H9 (cell line): ENCODE results near the gene LMO1. TPM values are rescaled to one million over a fixed set of nuclear protein-coding genes. Genes with fewer than 3 reads are reported as not detected.

Experiments used
- DNase-seq: peaks from one replicate; pipeline ENCODE4 v3.0.0-alpha.2; 2017
- H2AFZ ChIP-seq: one replicate; pipeline ENCODE4 v1.6.1; 2013; ENCODE audit warnings: mild to moderate bottlenecking, low read length, control low read depth, moderate library complexity
- H2AK5ac ChIP-seq: 2 replicates; pipeline ENCODE4 v1.6.1; 2013; ENCODE audit warnings: low read length, control low read depth, mixed read lengths; ENCODE audit not compliant: insufficient read length
- H2BK120ac ChIP-seq: one replicate; pipeline ENCODE4 v1.6.1; 2013; ENCODE audit warnings: low read depth, mild to moderate bottlenecking, low read length, control low read depth, inconsistent platforms; ENCODE audit not compliant: poor library complexity, severe bottlenecking
- H2BK12ac ChIP-seq: 2 replicates; pipeline ENCODE4 v1.6.1; 2013; ENCODE audit warnings: low read length, control low read depth, mixed read lengths, low read depth; ENCODE audit not compliant: insufficient read length
- H2BK15ac ChIP-seq: 2 replicates; pipeline ENCODE4 v1.6.1; 2013; ENCODE audit warnings: low read depth, low read length, control low read depth
- H2BK20ac ChIP-seq: one replicate; pipeline ENCODE4 v1.6.1; 2013; ENCODE audit warnings: low read depth, mild to moderate bottlenecking, low read length, control low read depth, inconsistent platforms; ENCODE audit not compliant: poor library complexity, severe bottlenecking
- H2BK5ac ChIP-seq: 2 replicates; pipeline ENCODE4 v1.6.1; 2013; ENCODE audit warnings: low read length, control low read depth, mixed read lengths; ENCODE audit not compliant: insufficient read length
- H3K14ac ChIP-seq: 2 replicates; pipeline ENCODE4 v1.6.1; 2013; ENCODE audit warnings: low read length, control low read depth; ENCODE audit not compliant: insufficient read depth
- H3K18ac ChIP-seq: 2 replicates; pipeline ENCODE4 v1.6.1; 2013; ENCODE audit warnings: low read depth, mild to moderate bottlenecking, mixed read lengths, low read length, control low read depth; ENCODE audit not compliant: insufficient read length
- H3K23ac ChIP-seq: 2 replicates; pipeline ENCODE4 v1.6.1; 2013; ENCODE audit warnings: low read length, control low read depth, mixed read lengths, low read depth; ENCODE audit not compliant: insufficient read length
- H3K23me2 ChIP-seq: 2 replicates; pipeline ENCODE4 v1.6.1; 2013; ENCODE audit warnings: low read depth, mild to moderate bottlenecking, mixed read lengths, low read length, control low read depth; ENCODE audit not compliant: insufficient read length, poor library complexity, severe bottlenecking
- H3K27ac ChIP-seq: 2 replicates; pipeline ENCODE4 v1.5.1; 2013; ENCODE audit warnings: low read length, control low read depth, mixed read lengths, low read depth; ENCODE audit not compliant: insufficient read length
- H3K27me3 ChIP-seq: 2 replicates; pipeline ENCODE4 v1.6.1; 2013; ENCODE audit warnings: low read length, control low read depth, inconsistent platforms; ENCODE audit not compliant: insufficient read depth
- H3K4ac ChIP-seq: 2 replicates; pipeline ENCODE4 v1.6.1; 2013; ENCODE audit warnings: low read depth, mild to moderate bottlenecking, control low read depth, inconsistent platforms, low read length, moderate library complexity
- H3K4me1 ChIP-seq: 2 replicates; pipeline ENCODE4 v1.6.1; 2013; ENCODE audit warnings: low read length, control low read depth, inconsistent platforms; ENCODE audit not compliant: insufficient read depth
- H3K4me2 ChIP-seq: 2 replicates; pipeline ENCODE4 v1.6.1; 2013; ENCODE audit warnings: low read length, control low read depth, mixed read lengths; ENCODE audit not compliant: insufficient read length, insufficient read depth
- H3K56ac ChIP-seq: 2 replicates; pipeline ENCODE4 v1.6.1; 2013; ENCODE audit warnings: low read depth, mild to moderate bottlenecking, mixed read lengths, low read length, control low read depth; ENCODE audit not compliant: insufficient read length
- H3K79me1 ChIP-seq: 2 replicates; pipeline ENCODE4 v1.6.1; 2013; ENCODE audit warnings: low read depth, mild to moderate bottlenecking, moderate library complexity, low read length, control low read depth, inconsistent platforms; ENCODE audit not compliant: insufficient read depth, poor library complexity, severe bottlenecking
- H3K79me2 ChIP-seq: 2 replicates; pipeline ENCODE4 v1.6.1; 2013; ENCODE audit warnings: low read length, control low read depth, inconsistent platforms; ENCODE audit not compliant: insufficient read depth
- H3K9ac ChIP-seq: 2 replicates; pipeline ENCODE4 v1.6.1; 2013; ENCODE audit warnings: low read length, control low read depth, mixed read lengths; ENCODE audit not compliant: insufficient read length; ENCODE audit errors: extremely low read depth
- H3K9me3 ChIP-seq: one replicate; pipeline ENCODE4 v1.6.1; 2013; ENCODE audit warnings: low read depth, low read length, inconsistent platforms; ENCODE audit not compliant: control insufficient read depth
- H3T11ph ChIP-seq: one replicate; pipeline ENCODE4 v1.6.1; 2013; ENCODE audit warnings: mild to moderate bottlenecking, low read length, control low read depth, inconsistent platforms
- H4K20me1 ChIP-seq: one replicate; pipeline ENCODE4 v1.6.1; 2013; ENCODE audit not compliant: control insufficient read depth, insufficient read length, insufficient read depth
- H4K5ac ChIP-seq: 2 replicates; pipeline ENCODE4 v1.6.1; 2013; ENCODE audit warnings: low read depth, mild to moderate bottlenecking, mixed read lengths, low read length, control low read depth; ENCODE audit not compliant: insufficient read length
- H4K8ac ChIP-seq: replicated peaks from 2 replicates; pipeline ENCODE4 v1.6.1; 2013; ENCODE audit warnings: low read length, control low read depth, mixed read lengths, low read depth; ENCODE audit not compliant: insufficient read length
- H4K91ac ChIP-seq: 2 replicates; pipeline ENCODE4 v1.6.1; 2013; ENCODE audit warnings: low read depth, mild to moderate bottlenecking, moderate library complexity, mixed read lengths, low read length, control low read depth; ENCODE audit not compliant: insufficient read length
- H3K27ac Mint-ChIP-seq, 3 experiments: 2 replicates in 2 of 3; 3 replicates in 1 of 3; pipeline ENCODE4 v1.8.0; 2020 to 2021; ENCODE audit warnings: mixed read lengths in 3 of 3, mild to moderate bottlenecking in 1 of 3, moderate library complexity in 1 of 3
- H3K27me3 Mint-ChIP-seq: 2 replicates; pipeline ENCODE4 v1.8.0; 2021; ENCODE audit warnings: low read depth, mild to moderate bottlenecking, moderate library complexity, mixed read lengths
- H3K36me3 Mint-ChIP-seq, 3 experiments: 2 replicates in 2 of 3; 3 replicates in 1 of 3; pipeline ENCODE4 v1.8.0; 2020 to 2021; ENCODE audit warnings: low read depth in 3 of 3, mixed read lengths in 3 of 3; ENCODE audit not compliant: insufficient read depth in 1 of 3
- H3K4me1 Mint-ChIP-seq, 2 experiments: 2 replicates each; pipeline ENCODE4 v1.8.0; 2020; ENCODE audit warnings: mixed read lengths in 2 of 2
- H3K4me3 Mint-ChIP-seq, 2 experiments: 2 replicates in 1 of 2; 3 replicates in 1 of 2; pipeline ENCODE4 v1.8.0; 2020 to 2021; ENCODE audit warnings: mild to moderate bottlenecking in 2 of 2, mixed read lengths in 2 of 2, moderate library complexity in 1 of 2
- H3K9me3 Mint-ChIP-seq, 2 experiments: 2 replicates in 1 of 2; 3 replicates in 1 of 2; pipeline ENCODE4 v1.8.0; 2020; ENCODE audit warnings: mild to moderate bottlenecking in 2 of 2, mixed read lengths in 2 of 2, moderate library complexity in 1 of 2
- WGBS: extraction: QIAGEN DNeasy Blood & Tissue Kit; methylation state at CpG from one replicate; pipeline ENCODE4 v1.1.7; 2013; ENCODE audit warnings: missing lambda C conversion rate, low lambda C conversion rate, mixed read lengths; ENCODE audit not compliant: insufficient read length; ENCODE audit errors: extremely low coverage; 5-methylcytosine and 5-hydroxymethylcytosine counted together
- total RNA-seq: library from RNA; stranded (reverse); gene quantifications from 2 replicates; pipeline ENCODE4 v1.2.1, GENCODE V29; 2021
- TF ChIP-seq, protein P1 (sequence below): fragments of 200-600 bp; sonication (generic); conservative IDR thresholded peaks from 3 replicates; pipeline ENCODE4 v1.8.0; 2021; ENCODE audit warnings: antibody characterized with exemption, mild to moderate bottlenecking

The LMO1 gene
- total RNA-seq, 1 experiment from 2014 or later = 0.50 TPM

- Histone ChIP-seq H2BK12ac (no peak overlapping the region), H3K14ac (no peak overlapping the region), H4K5ac (no peak overlapping the region), H3K4me2 (peak overlapping the region; percentile 70), H3K27ac (no peak overlapping the region), H3K56ac (no peak overlapping the region), H2BK15ac (no peak overlapping the region), H3K23ac (no peak overlapping the region), H4K91ac (no peak overlapping the region), H3K9me3 (no peaks in the 10 kb centered on the region), H3K4me1 (no peaks in the 10 kb centered on the region), H3T11ph (no peak overlapping the region), H4K20me1 (no peaks in the 10 kb centered on the region), H3K23me2 (peaks cover 12% of the 10 kb centered on the region), H3K4ac (no peak overlapping the region), H3K79me1 (no peaks in the 10 kb centered on the region), H3K18ac (no peak overlapping the region), H2BK5ac (no peak overlapping the region), H3K79me2 (no peaks in the 10 kb centered on the region), H2AFZ (no peak overlapping the region), H2AK5ac (no peak overlapping the region), H3K9ac (no peak overlapping the region), H3K27me3 (peaks cover 35% of the 10 kb centered on the region), H2BK20ac (no peak overlapping the region), H2BK120ac (no peak overlapping the region), H4K8ac (no peak overlapping the region)
- TF ChIP-seq, protein P1, sequence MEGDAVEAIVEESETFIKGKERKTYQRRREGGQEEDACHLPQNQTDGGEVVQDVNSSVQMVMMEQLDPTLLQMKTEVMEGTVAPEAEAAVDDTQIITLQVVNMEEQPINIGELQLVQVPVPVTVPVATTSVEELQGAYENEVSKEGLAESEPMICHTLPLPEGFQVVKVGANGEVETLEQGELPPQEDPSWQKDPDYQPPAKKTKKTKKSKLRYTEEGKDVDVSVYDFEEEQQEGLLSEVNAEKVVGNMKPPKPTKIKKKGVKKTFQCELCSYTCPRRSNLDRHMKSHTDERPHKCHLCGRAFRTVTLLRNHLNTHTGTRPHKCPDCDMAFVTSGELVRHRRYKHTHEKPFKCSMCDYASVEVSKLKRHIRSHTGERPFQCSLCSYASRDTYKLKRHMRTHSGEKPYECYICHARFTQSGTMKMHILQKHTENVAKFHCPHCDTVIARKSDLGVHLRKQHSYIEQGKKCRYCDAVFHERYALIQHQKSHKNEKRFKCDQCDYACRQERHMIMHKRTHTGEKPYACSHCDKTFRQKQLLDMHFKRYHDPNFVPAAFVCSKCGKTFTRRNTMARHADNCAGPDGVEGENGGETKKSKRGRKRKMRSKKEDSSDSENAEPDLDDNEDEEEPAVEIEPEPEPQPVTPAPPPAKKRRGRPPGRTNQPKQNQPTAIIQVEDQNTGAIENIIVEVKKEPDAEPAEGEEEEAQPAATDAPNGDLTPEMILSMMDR = no peak
- Mint-ChIP-seq H3K9me3 (no peaks in the 10 kb centered on the region; a peak in 2 of 5 replicates), H3K27ac (no peak overlapping the region), H3K36me3 (no peaks in the 10 kb centered on the region; a peak in 1 of 7 replicates), H3K4me3 (peak overlapping the region; percentile 63 to 80), H3K4me1 (peaks cover 14 to 23% of the 10 kb centered on the region in 2 experiments), H3K27me3 (peaks cover 89% of the 10 kb centered on the region)
- peak; percentile 51 for DNase-seq
- WGBS = no CpG with 5 or more reads among the region's 12 CpGs
Observed at GRCh38 chr11:8261921-8262551, 1.6 kb downstream of the LMO1 start.
